OCI-LY1 (cell line): ENCODE measurements around the gene RNU6-9.
"Not testable (repeated sequence)": the region's sequence is repeated elsewhere in the genome, so short reads cannot be mapped to it uniquely, and the experiment has no call there.

Source experiments
- H2AFZ ChIP-seq: fragments of 200-600 bp; sonication (generic), shearing (Covaris generic); 2 replicates; pipeline ENCODE4 v1.6.0; 2014; ENCODE audit warnings: antibody characterized with exemption, mild to moderate bottlenecking, low read length
- H3F3A ChIP-seq: fragments of 200-600 bp; sonication (generic), shearing (Covaris generic); 2 replicates; pipeline ENCODE4 v1.6.0; 2014; ENCODE audit warnings: mild to moderate bottlenecking, antibody characterized with exemption, low read length, moderate library complexity; ENCODE audit not compliant: insufficient read depth
- H3K27ac ChIP-seq: fragments of 200-600 bp; sonication (generic); 2 replicates; pipeline ENCODE4 v1.5.1; 2014; ENCODE audit warnings: low read length, mixed run types, mild to moderate bottlenecking, low read depth; ENCODE audit not compliant: poor library complexity, severe bottlenecking
- H3K27me3 ChIP-seq: fragments of 200-600 bp; sonication (generic); 2 replicates; pipeline ENCODE4 v1.6.0; 2014; ENCODE audit warnings: antibody characterized with exemption, mild to moderate bottlenecking, low read length, moderate library complexity; ENCODE audit not compliant: insufficient read depth
- H3K36me3 ChIP-seq: fragments of 200-600 bp; sonication (generic); 2 replicates; pipeline ENCODE4 v1.6.1; 2014; ENCODE audit warnings: mild to moderate bottlenecking, antibody characterized with exemption, low read length, moderate library complexity, mixed read lengths; ENCODE audit not compliant: insufficient read depth
- H3K4me1 ChIP-seq: fragments of 200-600 bp; sonication (generic); 2 replicates; pipeline ENCODE4 v1.5.1; 2014; ENCODE audit warnings: mild to moderate bottlenecking, low read length, moderate library complexity; ENCODE audit not compliant: insufficient read depth, severe bottlenecking
- H3K4me2 ChIP-seq: fragments of 200-600 bp; sonication (generic), shearing (Covaris generic); 2 replicates; pipeline ENCODE4 v1.6.1; 2014; ENCODE audit warnings: low read length
- H3K4me3 ChIP-seq: fragments of 200-600 bp; sonication (generic); 2 replicates; pipeline ENCODE4 v1.5.1; 2014; ENCODE audit warnings: low read length, low read depth, mild to moderate bottlenecking, mixed read lengths; ENCODE audit not compliant: poor library complexity, severe bottlenecking
- H3K79me2 ChIP-seq: fragments of 200-600 bp; shearing (Covaris generic); 2 replicates; pipeline ENCODE4 v1.6.1; 2016; ENCODE audit warnings: mixed run types, low read length, mixed read lengths; ENCODE audit not compliant: insufficient read depth
- H3K9ac ChIP-seq: fragments of 200-600 bp; sonication (generic), shearing (Covaris generic); 2 replicates; pipeline ENCODE4 v1.6.1; 2014; ENCODE audit warnings: mild to moderate bottlenecking, low read length, mixed read lengths
- H3K9me2 ChIP-seq: fragments of 200-600 bp; sonication (generic), shearing (Covaris generic); 2 replicates; pipeline ENCODE4 v1.6.1; 2014; ENCODE audit warnings: low read depth, mild to moderate bottlenecking, low read length, mixed read lengths
- H3K9me3 ChIP-seq: fragments of 200-600 bp; shearing (Covaris generic); 2 replicates; pipeline ENCODE4 v1.6.1; 2014; ENCODE audit warnings: low read length, mixed read lengths
- H4K20me1 ChIP-seq: fragments of 200-600 bp; sonication (generic), shearing (Covaris generic); 2 replicates; pipeline ENCODE4 v1.6.0; 2016; ENCODE audit warnings: mild to moderate bottlenecking, low read length; ENCODE audit not compliant: insufficient read depth
- EZH2 ChIP-seq: fragments of 200-600 bp; sonication (generic), shearing (Covaris generic); IDR thresholded peaks from 2 replicates; pipeline ENCODE4 v1.8.0; 2017; ENCODE audit warnings: borderline replicate concordance, mixed run types, mild to moderate bottlenecking, antibody characterized with exemption, low read length, moderate library complexity, mixed read lengths
- TF ChIP-seq, protein P1 (sequence below): fragments of 200-600 bp; sonication (generic), shearing (Covaris generic); IDR thresholded peaks from 2 replicates; pipeline ENCODE4 v1.5.1; 2017; ENCODE audit warnings: mild to moderate bottlenecking, antibody characterized with exemption, low read length, moderate library complexity, mixed read lengths

Gene RNU6-9

DNA sequence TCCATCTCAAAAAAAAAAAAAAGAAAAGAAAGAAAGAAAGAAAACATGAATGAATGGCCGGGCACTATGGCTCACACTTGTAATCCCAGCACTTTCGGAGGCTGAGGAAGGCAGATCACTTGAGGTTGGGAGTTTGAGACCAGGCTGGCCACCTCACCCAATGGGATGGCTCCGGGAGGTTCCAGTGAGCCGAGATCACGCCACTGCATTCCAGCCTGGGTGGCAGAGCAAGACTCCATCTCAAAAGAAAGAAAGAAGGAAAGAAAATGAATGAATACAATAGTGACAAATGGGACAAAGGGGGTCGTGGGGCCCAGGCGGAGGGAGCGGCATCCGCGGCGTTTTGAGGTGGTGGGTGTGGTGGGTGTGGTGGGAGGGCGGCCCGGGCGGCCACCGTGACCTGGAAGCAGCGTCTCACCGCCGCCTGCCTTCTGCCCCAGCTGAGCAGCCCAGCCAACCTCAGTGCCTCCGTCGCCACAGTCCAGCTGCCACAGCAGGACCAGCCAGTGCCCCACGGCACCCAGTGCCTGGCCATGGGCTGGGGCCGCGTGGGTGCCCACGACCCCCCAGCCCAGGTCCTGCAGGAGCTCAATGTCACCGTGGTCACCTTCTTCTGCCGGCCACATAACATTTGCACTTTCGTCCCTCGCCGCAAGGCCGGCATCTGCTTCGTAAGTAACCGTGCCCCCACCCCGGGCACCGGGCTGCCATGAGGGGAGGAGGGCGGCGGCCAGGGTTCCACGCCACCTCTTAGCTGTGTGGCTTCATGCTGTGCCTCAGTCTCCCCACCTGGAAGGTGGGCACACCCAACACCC lies 47.4 kb upstream of the RNU6-9 start:
- no peaks in the 10 kb centered on the region for H3K9me2 ChIP-seq
- peaks cover 4% of the 10 kb centered on the region; the same call in 1 of the 2 replicates for H3K27me3 ChIP-seq
- no peaks in the 10 kb centered on the region for H3F3A ChIP-seq
- H3K4me2 ChIP-seq: no peak overlapping the region
- no peaks in the 10 kb centered on the region for H3K9me3 ChIP-seq
- no peaks in the 10 kb centered on the region for H3K79me2 ChIP-seq
- H4K20me1 ChIP-seq: no peaks in the 10 kb centered on the region
- no peaks in the 10 kb centered on the region for H3K36me3 ChIP-seq
- H2AFZ ChIP-seq: no peak overlapping the region
- no peak overlapping the region for H3K4me3 ChIP-seq
- H3K4me1 ChIP-seq: no peaks in the 10 kb centered on the region
- H3K27ac ChIP-seq: no peak overlapping the region
- no peak overlapping the region for H3K9ac ChIP-seq
- TF ChIP-seq EZH2: no peak
- TF ChIP-seq, protein P1, sequence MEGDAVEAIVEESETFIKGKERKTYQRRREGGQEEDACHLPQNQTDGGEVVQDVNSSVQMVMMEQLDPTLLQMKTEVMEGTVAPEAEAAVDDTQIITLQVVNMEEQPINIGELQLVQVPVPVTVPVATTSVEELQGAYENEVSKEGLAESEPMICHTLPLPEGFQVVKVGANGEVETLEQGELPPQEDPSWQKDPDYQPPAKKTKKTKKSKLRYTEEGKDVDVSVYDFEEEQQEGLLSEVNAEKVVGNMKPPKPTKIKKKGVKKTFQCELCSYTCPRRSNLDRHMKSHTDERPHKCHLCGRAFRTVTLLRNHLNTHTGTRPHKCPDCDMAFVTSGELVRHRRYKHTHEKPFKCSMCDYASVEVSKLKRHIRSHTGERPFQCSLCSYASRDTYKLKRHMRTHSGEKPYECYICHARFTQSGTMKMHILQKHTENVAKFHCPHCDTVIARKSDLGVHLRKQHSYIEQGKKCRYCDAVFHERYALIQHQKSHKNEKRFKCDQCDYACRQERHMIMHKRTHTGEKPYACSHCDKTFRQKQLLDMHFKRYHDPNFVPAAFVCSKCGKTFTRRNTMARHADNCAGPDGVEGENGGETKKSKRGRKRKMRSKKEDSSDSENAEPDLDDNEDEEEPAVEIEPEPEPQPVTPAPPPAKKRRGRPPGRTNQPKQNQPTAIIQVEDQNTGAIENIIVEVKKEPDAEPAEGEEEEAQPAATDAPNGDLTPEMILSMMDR: no peak

DNA sequence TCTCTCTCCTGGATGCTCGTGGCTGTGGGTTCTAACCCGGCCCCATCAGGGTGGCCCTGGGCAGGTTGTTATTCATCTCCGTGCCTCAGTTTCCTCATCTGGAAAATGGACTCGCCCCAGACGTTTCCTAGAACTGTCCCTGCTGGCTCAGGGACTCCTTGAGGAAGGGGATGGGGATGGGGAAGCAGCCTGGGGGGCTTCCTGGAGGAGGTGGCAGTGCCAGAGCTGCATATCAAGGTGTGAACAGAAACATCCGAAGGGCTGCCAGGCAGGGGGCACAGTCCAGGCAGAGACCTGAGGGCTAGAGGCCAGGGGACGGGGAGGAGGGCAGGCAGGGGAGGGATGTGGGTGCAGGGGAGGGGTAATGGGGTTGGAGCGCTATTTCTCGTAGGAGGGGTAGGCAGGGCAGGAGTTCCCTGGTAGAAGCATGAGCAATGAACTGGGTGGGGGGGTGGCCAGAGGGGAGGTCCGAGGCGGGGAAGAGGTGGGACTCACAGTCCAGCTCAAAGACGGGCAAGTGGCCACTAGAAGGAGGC lies 44.8 kb upstream of the RNU6-9 start:
- H4K20me1 ChIP-seq: no peaks in the 10 kb centered on the region
- TF ChIP-seq, protein P1: no peak
- TF ChIP-seq EZH2: no peak
- no peaks in the 10 kb centered on the region for H3K4me1 ChIP-seq
- H3K27ac ChIP-seq: no peak overlapping the region
- no peaks in the 10 kb centered on the region for H3F3A ChIP-seq
- no peaks in the 10 kb centered on the region for H3K79me2 ChIP-seq
- H3K27me3 ChIP-seq: peaks cover 4% of the 10 kb centered on the region; the same call in 1 of the 2 replicates
- no peak overlapping the region for H3K4me3 ChIP-seq
- H2AFZ ChIP-seq: no peak overlapping the region
- no peaks in the 10 kb centered on the region for H3K9me2 ChIP-seq
- no peak overlapping the region for H3K4me2 ChIP-seq
- no peaks in the 10 kb centered on the region for H3K36me3 ChIP-seq
- H3K9ac ChIP-seq: no peak overlapping the region
- H3K9me3 ChIP-seq: no peaks in the 10 kb centered on the region

DNA sequence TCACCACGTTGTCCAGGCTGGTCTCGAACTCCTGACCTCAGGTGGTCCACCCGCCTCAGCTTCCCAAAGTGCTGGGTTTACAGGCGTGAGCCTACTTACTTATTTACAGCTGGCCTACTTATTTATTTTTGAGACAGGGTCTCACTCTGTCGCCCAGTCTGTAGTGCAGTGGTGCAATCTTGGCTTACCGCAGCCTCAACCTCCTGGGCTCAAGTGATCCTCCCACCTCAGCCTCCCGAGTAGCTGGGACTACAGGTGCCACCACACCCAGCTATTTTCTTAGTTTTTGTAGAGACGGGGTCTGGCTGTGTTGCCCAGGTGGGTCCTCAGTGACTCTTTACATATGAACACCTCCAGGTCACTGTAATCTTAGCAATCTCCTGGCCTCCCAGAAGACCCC lies 44.1 kb upstream of the RNU6-9 start:
- not testable (repeated sequence) for H3K27me3 ChIP-seq

More for the DNA sequence above, 44.1 kb upstream of the RNU6-9 start:
- not testable (repeated sequence) for H3K9ac ChIP-seq, H3K36me3 ChIP-seq, H3K9me3 ChIP-seq, H3K4me1 ChIP-seq, H3K79me2 ChIP-seq, H3K4me2 ChIP-seq, H3K27ac ChIP-seq, H4K20me1 ChIP-seq, H3K4me3 ChIP-seq, H3K9me2 ChIP-seq, H2AFZ ChIP-seq, H3F3A ChIP-seq
